Measurements from ENCODE around the gene MPDZ.

- TF ChIP-seq EZH2 (IDR thresholded peaks at IDR 0.05; ENCODE audit: low read depth) = no peak
- TF ChIP-seq, protein P1, sequence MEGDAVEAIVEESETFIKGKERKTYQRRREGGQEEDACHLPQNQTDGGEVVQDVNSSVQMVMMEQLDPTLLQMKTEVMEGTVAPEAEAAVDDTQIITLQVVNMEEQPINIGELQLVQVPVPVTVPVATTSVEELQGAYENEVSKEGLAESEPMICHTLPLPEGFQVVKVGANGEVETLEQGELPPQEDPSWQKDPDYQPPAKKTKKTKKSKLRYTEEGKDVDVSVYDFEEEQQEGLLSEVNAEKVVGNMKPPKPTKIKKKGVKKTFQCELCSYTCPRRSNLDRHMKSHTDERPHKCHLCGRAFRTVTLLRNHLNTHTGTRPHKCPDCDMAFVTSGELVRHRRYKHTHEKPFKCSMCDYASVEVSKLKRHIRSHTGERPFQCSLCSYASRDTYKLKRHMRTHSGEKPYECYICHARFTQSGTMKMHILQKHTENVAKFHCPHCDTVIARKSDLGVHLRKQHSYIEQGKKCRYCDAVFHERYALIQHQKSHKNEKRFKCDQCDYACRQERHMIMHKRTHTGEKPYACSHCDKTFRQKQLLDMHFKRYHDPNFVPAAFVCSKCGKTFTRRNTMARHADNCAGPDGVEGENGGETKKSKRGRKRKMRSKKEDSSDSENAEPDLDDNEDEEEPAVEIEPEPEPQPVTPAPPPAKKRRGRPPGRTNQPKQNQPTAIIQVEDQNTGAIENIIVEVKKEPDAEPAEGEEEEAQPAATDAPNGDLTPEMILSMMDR (conservative IDR thresholded peaks at IDR 0.05) = no peak
These were observed 148.1 kb downstream of the MPDZ start for GRCh38 chr9:13131416-13131815.
